OCI-LY7 (cell line): ENCODE data around the gene TMEM131L.

ENCODE experiments used
- EZH2phosphoT487 ChIP-seq: fragments of 200-600 bp; sonication (generic); IDR thresholded peaks from 2 replicates; pipeline ENCODE4 v1.6.1; 2018; ENCODE audit warnings: low read depth, borderline replicate concordance, mild to moderate bottlenecking, mixed run types, antibody characterized with exemption, low read length, moderate library complexity, mixed read lengths
- TF ChIP-seq, protein P1 (sequence below): fragments of 200-600 bp; sonication (generic); conservative IDR thresholded peaks from 2 replicates; pipeline ENCODE4 v1.5.1; 2014; ENCODE audit warnings: mild to moderate bottlenecking, antibody characterized with exemption, low read length, moderate library complexity, mixed read lengths

DNA sequence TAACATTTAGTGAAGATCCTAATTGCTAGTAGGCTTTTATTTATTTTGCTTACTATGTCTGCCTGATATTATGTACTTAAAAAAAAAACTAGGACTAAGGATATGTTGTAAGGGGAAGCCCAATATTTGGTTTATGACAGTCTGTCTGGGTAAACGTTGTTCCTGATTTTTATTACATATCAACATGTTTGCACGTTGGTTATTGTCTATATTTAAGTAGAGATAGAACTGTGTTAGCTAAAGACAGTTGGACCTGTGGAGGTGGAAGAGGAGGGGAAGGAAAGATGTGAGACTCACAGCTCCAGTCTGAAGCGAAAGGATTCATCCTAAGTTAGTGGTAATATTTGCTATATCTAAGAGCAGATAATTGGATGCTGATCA lies 90.3 kb downstream of the TMEM131L start:
- TF ChIP-seq, protein P1, sequence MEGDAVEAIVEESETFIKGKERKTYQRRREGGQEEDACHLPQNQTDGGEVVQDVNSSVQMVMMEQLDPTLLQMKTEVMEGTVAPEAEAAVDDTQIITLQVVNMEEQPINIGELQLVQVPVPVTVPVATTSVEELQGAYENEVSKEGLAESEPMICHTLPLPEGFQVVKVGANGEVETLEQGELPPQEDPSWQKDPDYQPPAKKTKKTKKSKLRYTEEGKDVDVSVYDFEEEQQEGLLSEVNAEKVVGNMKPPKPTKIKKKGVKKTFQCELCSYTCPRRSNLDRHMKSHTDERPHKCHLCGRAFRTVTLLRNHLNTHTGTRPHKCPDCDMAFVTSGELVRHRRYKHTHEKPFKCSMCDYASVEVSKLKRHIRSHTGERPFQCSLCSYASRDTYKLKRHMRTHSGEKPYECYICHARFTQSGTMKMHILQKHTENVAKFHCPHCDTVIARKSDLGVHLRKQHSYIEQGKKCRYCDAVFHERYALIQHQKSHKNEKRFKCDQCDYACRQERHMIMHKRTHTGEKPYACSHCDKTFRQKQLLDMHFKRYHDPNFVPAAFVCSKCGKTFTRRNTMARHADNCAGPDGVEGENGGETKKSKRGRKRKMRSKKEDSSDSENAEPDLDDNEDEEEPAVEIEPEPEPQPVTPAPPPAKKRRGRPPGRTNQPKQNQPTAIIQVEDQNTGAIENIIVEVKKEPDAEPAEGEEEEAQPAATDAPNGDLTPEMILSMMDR = no peak
- no peak for TF ChIP-seq EZH2phosphoT487
